ENCODE results near the gene DCLRE1A. TPM values are rescaled to one million over a fixed set of nuclear protein-coding genes. Genes with fewer than 3 reads are reported as not detected.
A peak's percentile ranks its signal among the peaks of the same experiment; 100 is the strongest.

The DCLRE1A gene
- 4.2 and 6.5 TPM in 2 replicates for total RNA-seq

DNA sequence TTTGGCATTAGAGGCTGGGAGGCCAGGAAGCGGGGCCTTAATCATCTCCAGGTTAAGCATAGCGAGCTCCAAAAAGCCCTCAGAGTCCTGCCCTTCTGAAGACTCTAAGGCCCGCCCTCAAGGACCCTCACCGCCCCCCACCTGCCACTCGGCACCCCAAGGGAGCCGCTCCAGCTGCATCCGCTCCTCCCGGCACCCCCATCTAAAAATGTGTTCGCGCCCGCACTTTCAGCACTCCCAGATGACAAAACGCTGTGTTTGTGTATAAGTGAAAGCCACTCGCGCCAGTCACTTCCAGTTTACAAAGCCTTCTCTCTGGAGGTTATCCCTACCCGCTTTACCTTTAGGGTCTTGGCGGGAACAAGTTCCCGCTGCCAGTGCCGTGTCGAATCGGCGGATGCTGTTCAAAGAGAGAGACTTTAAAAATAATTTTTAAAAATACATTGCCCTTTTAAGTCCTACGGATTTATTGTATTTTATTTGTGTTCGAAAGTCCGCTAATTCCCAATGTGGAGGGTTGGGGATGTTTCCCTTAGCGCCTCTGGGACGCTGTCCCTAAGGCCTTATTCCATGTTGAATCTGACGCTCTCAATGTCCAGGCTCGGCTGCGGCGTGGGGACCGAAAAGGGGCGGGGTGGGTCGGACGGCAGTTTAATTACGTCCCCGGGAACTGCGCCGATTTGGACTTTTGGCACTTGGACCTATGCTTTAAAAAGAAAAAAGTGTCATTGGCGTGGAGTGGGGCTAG lies at the start of gene DCLRE1A, which contains the start of gene NHLRC2:
Gene DCLRE1A (minus strand): TSS at position 70 of the 748 bp plus-strand sequence. CDS start 900 bp downstream, outside the sequence.
Gene NHLRC2 (plus strand): TSS at position 649 of the 748 bp plus-strand sequence. CDS start 212 bp downstream, outside the sequence.
- TF ChIP-seq CTCF (IDR thresholded peaks at IDR 0.05; ENCODE audit: insufficient read depth, low read depth, low read length) = no peak
- H3K4me3 ChIP-seq (ENCODE audit: low read depth, low read length) = peak within 1 kb of the TSS; percentile 86

DNA sequence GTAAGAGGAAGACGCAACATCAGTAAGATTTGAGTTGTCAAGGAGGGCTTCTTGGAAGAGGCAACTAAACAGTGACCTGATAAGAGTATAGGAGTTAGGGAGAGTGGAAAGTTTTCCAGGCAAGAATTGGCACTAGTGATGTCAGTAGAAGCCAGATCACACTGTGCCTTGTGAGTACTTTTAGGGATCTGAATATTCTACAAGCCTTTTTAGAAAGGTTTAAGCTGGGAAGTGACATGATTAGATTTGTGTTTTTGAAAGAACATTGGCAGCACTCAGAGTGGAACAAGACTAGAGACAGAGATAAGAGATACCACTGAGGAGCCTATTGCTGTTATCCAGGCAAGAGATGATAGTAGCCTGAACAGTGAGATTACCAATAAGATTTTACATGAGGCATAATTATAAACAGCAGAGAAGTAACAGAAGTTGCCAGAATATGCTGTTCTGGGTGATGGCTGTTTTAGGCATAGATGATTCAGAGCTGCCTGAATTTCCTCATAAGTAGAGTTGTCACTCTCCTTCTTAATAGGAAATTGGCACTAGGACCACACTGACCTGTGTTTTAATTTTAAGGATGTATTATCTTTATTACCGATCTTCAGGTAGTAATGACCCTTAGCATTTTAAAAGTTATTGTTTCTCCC lies 46.2 kb upstream of the DCLRE1A start:
- no peak for TF ChIP-seq CTCF (IDR thresholded peaks at IDR 0.05; ENCODE audit: insufficient read depth, low read depth, low read length)
- no peak for DNase-seq (ENCODE audit: low read depth)

More for the DNA sequence above, at the start of gene DCLRE1A, which contains the start of gene NHLRC2:
- DNase-seq (ENCODE audit: low read depth) = peak; percentile 81

DNA sequence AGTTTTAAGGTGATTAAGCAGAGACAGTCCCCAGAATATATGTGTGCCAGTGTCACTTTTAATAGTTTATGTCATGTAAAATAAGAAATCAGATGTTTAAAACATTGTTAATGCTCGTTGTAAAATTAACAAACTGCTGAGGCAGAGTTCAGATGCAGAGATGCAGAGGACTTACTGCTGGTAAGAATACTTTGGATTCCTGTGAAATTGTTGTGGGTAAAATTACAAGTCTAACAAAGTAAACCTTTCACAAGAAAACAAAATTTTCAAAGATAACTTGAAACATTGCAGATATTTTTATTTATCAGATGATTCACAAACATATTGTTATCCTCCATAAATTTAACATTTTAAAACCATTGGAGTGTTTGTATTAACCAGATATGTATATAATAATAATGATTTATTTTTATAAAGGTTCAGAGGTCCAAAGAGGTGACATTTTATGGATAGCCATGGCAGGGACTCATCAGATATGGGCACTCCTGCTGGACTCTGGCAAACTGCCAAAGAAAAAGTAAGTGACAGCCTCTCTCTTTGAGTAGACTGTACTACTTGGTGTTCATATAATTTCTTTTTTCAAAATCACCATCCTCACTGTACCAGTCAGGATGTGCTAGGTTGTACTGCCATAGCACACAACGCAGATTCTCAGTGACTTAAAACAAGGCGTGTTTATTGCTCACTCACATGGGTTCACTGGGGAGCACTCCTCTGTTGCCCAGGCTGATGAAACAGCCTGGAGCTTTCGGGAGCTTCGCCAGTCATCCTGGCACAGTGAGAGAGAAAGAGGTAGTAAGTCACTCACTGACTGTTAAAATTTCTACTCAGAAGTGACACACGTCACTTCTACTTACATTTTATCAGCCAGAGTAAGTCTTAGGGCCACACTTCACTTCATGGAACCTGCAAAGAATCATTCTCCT lies 44.1 kb upstream of the DCLRE1A start:
- no peak overlapping the region for H3K4me3 ChIP-seq (ENCODE audit: low read depth, low read length)
- peak; percentile 19 for DNase-seq (ENCODE audit: low read depth)
- TF ChIP-seq CTCF (IDR thresholded peaks at IDR 0.05; ENCODE audit: insufficient read depth, low read depth, low read length) = no peak

More for the DNA sequence above, 46.2 kb upstream of the DCLRE1A start:
- H3K4me3 ChIP-seq (ENCODE audit: low read depth, low read length) = no peak overlapping the region

- DNase-seq (ENCODE audit: low read depth) = peak; percentile 37
- H3K4me3 ChIP-seq (ENCODE audit: low read depth, low read length) = no peak overlapping the region
- TF ChIP-seq CTCF (IDR thresholded peaks at IDR 0.05; ENCODE audit: insufficient read depth, low read depth, low read length) = no peak
Measured at GRCh38 chr10:113895018-113895417, 41.1 kb upstream of the DCLRE1A start.

- no peak for TF ChIP-seq CTCF (IDR thresholded peaks at IDR 0.05; ENCODE audit: insufficient read depth, low read depth, low read length)
- DNase-seq (ENCODE audit: low read depth) = no peak
- no peak overlapping the region for H3K4me3 ChIP-seq (ENCODE audit: low read depth, low read length)
Measured at GRCh38 chr10:113894581-113894980, 40.7 kb upstream of the DCLRE1A start.

- no peak for DNase-seq (ENCODE audit: low read depth)
- no peak overlapping the region for H3K4me3 ChIP-seq (ENCODE audit: low read depth, low read length)
- TF ChIP-seq CTCF (IDR thresholded peaks at IDR 0.05; ENCODE audit: insufficient read depth, low read depth, low read length) = no peak
Measured at GRCh38 chr10:113893570-113893969, 39.7 kb upstream of the DCLRE1A start.
